GM21786 (cell line): ENCODE data around the gene ASTN2.
"Not testable (repeated sequence)": the region's sequence is repeated elsewhere in the genome, so short reads cannot be mapped to it uniquely, and the experiment has no call there.

Source experiments
- ATAC-seq: cut with Tn5 transposase; IDR thresholded peaks from one replicate; pipeline ENCODE4 v1.9.1; 2021; ENCODE audit not compliant: unreplicated experiment

The ASTN2 gene

GRCh38 chr9:116476002-116476401 is 938.9 kb downstream of the ASTN2 start:
- ATAC-seq, result no peak

GRCh38 chr9:116475201-116475600 is 939.7 kb downstream of the ASTN2 start:
- no peak for ATAC-seq

GRCh38 chr9:116471944-116472506 is 942.8 kb downstream of the ASTN2 start:
- no peak for ATAC-seq

GRCh38 chr9:116471093-116471906 is 943.6 kb downstream of the ASTN2 start:
- ATAC-seq, result no peak

GRCh38 chr9:116468793-116469527 is 945.9 kb downstream of the ASTN2 start:
- ATAC-seq, result no peak

GRCh38 chr9:116468369-116468768 is 946.5 kb downstream of the ASTN2 start:
- ATAC-seq, result no peak

- ATAC-seq, result no peak
Observed at GRCh38 chr9:116467740-116468351, 947.0 kb downstream of the ASTN2 start.

GRCh38 chr9:116466271-116467235 is 948.3 kb downstream of the ASTN2 start:
- no peak for ATAC-seq

- no peak for ATAC-seq
Observed at GRCh38 chr9:116465576-116466270, 949.1 kb downstream of the ASTN2 start.

GRCh38 chr9:116464987-116465571 is 949.8 kb downstream of the ASTN2 start:
- ATAC-seq, result no peak

- ATAC-seq, result no peak
Observed at GRCh38 chr9:116464423-116464822, 950.4 kb downstream of the ASTN2 start.

GRCh38 chr9:116461632-116462031 is 953.2 kb downstream of the ASTN2 start:
- no peak for ATAC-seq

- ATAC-seq, result no peak
Observed at GRCh38 chr9:116460026-116460425, 954.8 kb downstream of the ASTN2 start.

GRCh38 chr9:116459576-116459975 is 955.3 kb downstream of the ASTN2 start:
- ATAC-seq, result no peak

- no peak for ATAC-seq
Observed at GRCh38 chr9:116456490-116457088, 958.3 kb downstream of the ASTN2 start.

- not testable (repeated sequence) for ATAC-seq
Observed at GRCh38 chr9:116454539-116454938, 960.3 kb downstream of the ASTN2 start.

GRCh38 chr9:116453785-116454184 is 961.1 kb downstream of the ASTN2 start:
- no peak for ATAC-seq

- ATAC-seq, result no peak
Observed at GRCh38 chr9:116452634-116453033, 962.2 kb downstream of the ASTN2 start.

GRCh38 chr9:116452227-116452626 is 962.6 kb downstream of the ASTN2 start:
- no peak for ATAC-seq
